Muscle of leg (tissue), 11 donors: ENCODE results near the gene MCC. TPM values are rescaled to one million over a fixed set of nuclear protein-coding genes. Genes with fewer than 3 reads are reported as not detected.
"Not testable (repeated sequence)": the region's sequence is repeated elsewhere in the genome, so short reads cannot be mapped to it uniquely, and the experiment has no call there.

Experiments
- DNase-seq: peaks from one replicate; pipeline ENCODE4 v3.0.0; 2013
- H3K27ac ChIP-seq: one replicate; pipeline ENCODE4 v1.5.1; 2013; ENCODE audit warnings: mild to moderate bottlenecking, low read length, control low read depth
- H3K27me3 ChIP-seq: one replicate; pipeline ENCODE4 v1.6.1; 2013; ENCODE audit warnings: low read length; ENCODE audit not compliant: control insufficient read depth, insufficient read depth
- H3K36me3 ChIP-seq: one replicate; pipeline ENCODE4 v1.6.1; 2013; ENCODE audit warnings: low read length; ENCODE audit not compliant: control insufficient read depth, insufficient read depth
- H3K4me1 ChIP-seq: one replicate; pipeline ENCODE4 v1.6.1; 2013; ENCODE audit warnings: low read length; ENCODE audit not compliant: control insufficient read depth, insufficient read depth
- H3K4me3 ChIP-seq: one replicate; pipeline ENCODE4 v1.5.1; 2013; ENCODE audit warnings: low read length, control low read depth
- H3K9me3 ChIP-seq: replicated peaks from 2 replicates; pipeline ENCODE4 v1.6.1; 2013; ENCODE audit warnings: low read depth, low read length; ENCODE audit not compliant: control insufficient read depth
- WGBS: methylation state at CpG from one replicate; pipeline ENCODE4 v1.1.5; 2013; ENCODE audit warnings: missing lambda C conversion rate; ENCODE audit not compliant: insufficient coverage; 5-methylcytosine and 5-hydroxymethylcytosine counted together
- polyA plus RNA-seq, 8 donors: library from polyadenylated mRNA; unstranded; fragments of 120-200 nt; gene quantifications; one replicate each; pipeline versions ENCODE4 v1.2.1 to v1.2.3, GENCODE V29; 2013; ENCODE audit warnings: inconsistent platforms in 1 of 8, low replicate concordance in 1 of 8; ENCODE audit not compliant: insufficient read length in 8 of 8, insufficient read depth in 1 of 8
- total RNA-seq: library from RNA; stranded (reverse); fragments of 120-200 nt; gene quantifications from one replicate; pipeline ENCODE4 v1.2.4, GENCODE V29; 2013

Gene MCC
- total and polyA plus RNA-seq, 9 donors = 12.1 to 19.6 (median 17.0) TPM

GRCh38 chr5:113463032-113463431, 25.2 kb downstream of the MCC start:
- no peaks in the 10 kb centered on the region for H3K4me1 ChIP-seq
- H3K27me3 ChIP-seq = no peaks in the 10 kb centered on the region
- H3K27ac ChIP-seq = no peak overlapping the region
- H3K36me3 ChIP-seq = no peaks in the 10 kb centered on the region
- no peaks in the 10 kb centered on the region for H3K9me3 ChIP-seq
- H3K4me3 ChIP-seq = no peak overlapping the region
- no peak for DNase-seq

GRCh38 chr5:113457106-113457505, 31.1 kb downstream of the MCC start:
- H3K9me3 ChIP-seq, H3K36me3 ChIP-seq, DNase-seq, H3K4me3 ChIP-seq, H3K27ac ChIP-seq, H3K4me1 ChIP-seq, H3K27me3 ChIP-seq: not testable (repeated sequence)
- 90% methylated on average over 18 of the region's 21 CpGs for WGBS

GRCh38 chr5:113452941-113453340, 35.3 kb downstream of the MCC start:
- WGBS = 93% methylated on average over 2 of the region's 6 CpGs
- Histone ChIP-seq H3K4me3 (no peak overlapping the region), H3K27me3 (no peaks in the 10 kb centered on the region), H3K36me3 (no peaks in the 10 kb centered on the region), H3K9me3 (no peaks in the 10 kb centered on the region), H3K4me1 (no peaks in the 10 kb centered on the region), H3K27ac (no peak overlapping the region)
- DNase-seq = no peak

GRCh38 chr5:113451797-113452196, 36.5 kb downstream of the MCC start:
- Histone ChIP-seq H3K9me3 (no peaks in the 10 kb centered on the region), H3K36me3 (no peaks in the 10 kb centered on the region), H3K27me3 (no peaks in the 10 kb centered on the region), H3K4me1 (no peaks in the 10 kb centered on the region), H3K27ac (no peak overlapping the region), H3K4me3 (no peak overlapping the region)
- DNase-seq = no peak
- 50% methylated on average over 1 of the region's 2 CpGs for whole genome bisulfite sequencing

GRCh38 chr5:113450929-113451328, 37.3 kb downstream of the MCC start:
- Histone ChIP-seq H3K36me3 (no peaks in the 10 kb centered on the region), H3K27ac (peak overlapping the region; percentile 17), H3K9me3 (no peaks in the 10 kb centered on the region), H3K4me3 (no peak overlapping the region), H3K4me1 (no peaks in the 10 kb centered on the region), H3K27me3 (no peaks in the 10 kb centered on the region)
- no peak for DNase-seq
- WGBS = 0% methylated on average over 1 of the region's 2 CpGs

GRCh38 chr5:113450462-113450861, 37.8 kb downstream of the MCC start:
- Histone ChIP-seq H3K9me3 (no peaks in the 10 kb centered on the region), H3K36me3 (no peaks in the 10 kb centered on the region), H3K4me3 (no peak overlapping the region), H3K27ac (peak overlapping the region; percentile 17), H3K27me3 (no peaks in the 10 kb centered on the region), H3K4me1 (no peaks in the 10 kb centered on the region)
- WGBS = 0% methylated on average over 1 of the region's 2 CpGs
- peak; percentile 61 for DNase-seq

- Histone ChIP-seq H3K27ac (no peak overlapping the region), H3K9me3 (no peaks in the 10 kb centered on the region), H3K36me3 (no peaks in the 10 kb centered on the region), H3K4me1 (no peaks in the 10 kb centered on the region), H3K27me3 (no peaks in the 10 kb centered on the region), H3K4me3 (no peak overlapping the region)
- DNase-seq = peak; percentile 49
- no CpG with 5 or more reads among the region's 3 CpGs for WGBS
Measured at GRCh38 chr5:113448252-113448651, 40.0 kb downstream of the MCC start.

GRCh38 chr5:113447498-113448050, 40.7 kb downstream of the MCC start:
- WGBS = 46% methylated on average over 2 of the region's 4 CpGs
- Histone ChIP-seq H3K4me1 (no peaks in the 10 kb centered on the region), H3K36me3 (no peaks in the 10 kb centered on the region), H3K27ac (no peak overlapping the region), H3K27me3 (no peaks in the 10 kb centered on the region), H3K4me3 (no peak overlapping the region), H3K9me3 (no peaks in the 10 kb centered on the region)
- DNase-seq = peak; percentile 41

- no peak overlapping the region for H3K27ac ChIP-seq
- H3K4me3 ChIP-seq = no peak overlapping the region
- H3K36me3 ChIP-seq = no peaks in the 10 kb centered on the region
- H3K27me3 ChIP-seq = no peaks in the 10 kb centered on the region
- no CpG with 5 or more reads among the region's 2 CpGs for WGBS
- H3K4me1 ChIP-seq = no peaks in the 10 kb centered on the region
- no peak for DNase-seq
- H3K9me3 ChIP-seq = no peaks in the 10 kb centered on the region
Measured at GRCh38 chr5:113446358-113446927, 41.8 kb downstream of the MCC start.

- peak; percentile 73 for DNase-seq
- H3K36me3 ChIP-seq = no peaks in the 10 kb centered on the region
- peaks cover 3% of the 10 kb centered on the region for H3K27me3 ChIP-seq
- H3K27ac ChIP-seq = no peak overlapping the region
- no peaks in the 10 kb centered on the region for H3K9me3 ChIP-seq
- no CpG with 5 or more reads among the region's 1 CpG for WGBS
- peaks cover 14% of the 10 kb centered on the region for H3K4me1 ChIP-seq
- no peak overlapping the region for H3K4me3 ChIP-seq
Measured at GRCh38 chr5:113437111-113437510, 51.1 kb downstream of the MCC start.

GRCh38 chr5:113435575-113435974, 52.7 kb downstream of the MCC start:
- Histone ChIP-seq H3K9me3 (no peaks in the 10 kb centered on the region), H3K27ac (no peak overlapping the region), H3K36me3 (no peaks in the 10 kb centered on the region), H3K4me3 (no peak overlapping the region), H3K27me3 (peaks cover 3% of the 10 kb centered on the region), H3K4me1 (peaks cover 14% of the 10 kb centered on the region)
- WGBS = 20% methylated on average over 1 of the region's 4 CpGs
- DNase-seq = peak; percentile 15
